Thyroid gland (tissue), 4 donors: ENCODE measurements around the gene MDGA2. TPM values are rescaled to one million over a fixed set of nuclear protein-coding genes. Genes with fewer than 3 reads are reported as not detected.
"Not testable (repeated sequence)": the region's sequence is repeated elsewhere in the genome, so short reads cannot be mapped to it uniquely, and the experiment has no call there.

Experiments used
- DNase-seq, 2 donors: peaks; one replicate each; pipeline ENCODE4 v3.0.0-alpha.2; 2019
- H3K27ac ChIP-seq, 3 donors: fragments of 200-600 bp; sonication (generic); 1 replicate in 2 of 3; 2 replicates in 1 of 3; pipeline ENCODE4 v1.5.1; 2016 to 2019; ENCODE audit warnings: mild to moderate bottlenecking in 1 of 3, moderate library complexity in 1 of 3
- H3K27me3 ChIP-seq: fragments of 200-600 bp; sonication (generic); one replicate; pipeline ENCODE4 v1.5.1; 2019
- H3K36me3 ChIP-seq, 2 donors: fragments of 200-600 bp; sonication (generic); one replicate each; pipeline ENCODE4 v1.5.1; 2016 to 2019
- H3K4me1 ChIP-seq, 2 donors: fragments of 200-600 bp; sonication (generic); one replicate each; pipeline ENCODE4 v1.5.1; 2017 to 2019
- H3K4me3 ChIP-seq, 3 donors: fragments of 200-600 bp; sonication (generic); replicated peaks in 1 of 3; 1 replicate in 2 of 3; 2 replicates in 1 of 3; pipeline ENCODE4 v1.5.1; 2016; ENCODE audit warnings: mild to moderate bottlenecking in 1 of 3
- H3K9me3 ChIP-seq: fragments of 200-600 bp; sonication (generic); one replicate; pipeline ENCODE4 v1.5.1; 2017
- POLR2A ChIP-seq, 2 donors: fragments of 450-650 bp; IDR thresholded peaks; one replicate each; pipeline ENCODE4 v1.6.1; 2017; ENCODE audit warnings: antibody characterized with exemption in 2 of 2, mild to moderate bottlenecking in 2 of 2, moderate library complexity in 1 of 2
- WGBS, 2 donors: methylation state at CpG; one replicate each; pipeline ENCODE4 v1.1.5; 2017; 5-methylcytosine and 5-hydroxymethylcytosine counted together
- intact Hi-C: fragments of 100-400 bp; cut with DNase I; formaldehyde crosslinking; loops from one replicate; pipeline ENCODE4 v1.15.1; 2023
- total RNA-seq, 4 donors: library from RNA; depleted of rRNA; stranded (reverse); fragments of >200 nt; gene quantifications; one replicate each; pipeline ENCODE4 v1.2.3, GENCODE V29; 2016
- TF ChIP-seq, protein P1 (sequence below), 6 experiments: fragments of 200-600 bp in 3 of 6; fragments of 450-650 bp in 3 of 6; sonication (generic) in 3 of 6; IDR thresholded peaks; one replicate each; pipeline ENCODE4 v1.5.1; 2016 to 2019; ENCODE audit warnings: antibody characterized with exemption in 6 of 6, mild to moderate bottlenecking in 2 of 6, inconsistent platforms in 1 of 6, moderate library complexity in 1 of 6

MDGA2 gene
- total RNA-seq, 4 donors from 2014 or later: not detected

DNA sequence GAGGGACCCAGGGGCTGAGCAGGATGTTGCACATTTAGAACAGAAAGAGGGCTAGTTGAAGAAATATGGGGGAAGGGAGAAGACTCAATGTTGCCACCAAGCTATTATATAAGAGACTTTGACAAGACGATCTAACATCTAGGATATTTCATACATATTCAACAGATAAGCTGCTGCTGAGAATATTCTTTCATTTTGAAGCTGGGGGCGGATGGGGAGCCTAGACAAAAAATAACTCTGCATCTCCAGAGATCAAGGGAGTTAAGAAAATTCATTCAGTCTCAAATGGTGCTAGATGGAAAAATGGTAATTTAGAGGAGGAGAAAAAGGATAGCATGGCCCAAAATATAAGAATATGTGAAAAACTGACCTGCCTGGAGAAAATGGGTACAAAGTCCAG, 415.6 kb downstream of the MDGA2 start:
- intact Hi-C loops: no loop called here
- Histone ChIP-seq H3K9me3 (no peaks in the 10 kb centered on the region), H3K36me3 (no peaks in the 10 kb centered on the region), H3K27ac (no peak overlapping the region), H3K27me3 (no peaks in the 10 kb centered on the region), H3K4me1 (no peaks in the 10 kb centered on the region), H3K4me3 (no peak overlapping the region)
- TF ChIP-seq, protein P1, sequence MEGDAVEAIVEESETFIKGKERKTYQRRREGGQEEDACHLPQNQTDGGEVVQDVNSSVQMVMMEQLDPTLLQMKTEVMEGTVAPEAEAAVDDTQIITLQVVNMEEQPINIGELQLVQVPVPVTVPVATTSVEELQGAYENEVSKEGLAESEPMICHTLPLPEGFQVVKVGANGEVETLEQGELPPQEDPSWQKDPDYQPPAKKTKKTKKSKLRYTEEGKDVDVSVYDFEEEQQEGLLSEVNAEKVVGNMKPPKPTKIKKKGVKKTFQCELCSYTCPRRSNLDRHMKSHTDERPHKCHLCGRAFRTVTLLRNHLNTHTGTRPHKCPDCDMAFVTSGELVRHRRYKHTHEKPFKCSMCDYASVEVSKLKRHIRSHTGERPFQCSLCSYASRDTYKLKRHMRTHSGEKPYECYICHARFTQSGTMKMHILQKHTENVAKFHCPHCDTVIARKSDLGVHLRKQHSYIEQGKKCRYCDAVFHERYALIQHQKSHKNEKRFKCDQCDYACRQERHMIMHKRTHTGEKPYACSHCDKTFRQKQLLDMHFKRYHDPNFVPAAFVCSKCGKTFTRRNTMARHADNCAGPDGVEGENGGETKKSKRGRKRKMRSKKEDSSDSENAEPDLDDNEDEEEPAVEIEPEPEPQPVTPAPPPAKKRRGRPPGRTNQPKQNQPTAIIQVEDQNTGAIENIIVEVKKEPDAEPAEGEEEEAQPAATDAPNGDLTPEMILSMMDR (IDR thresholded peaks at IDR 0.05): no peak
- no peak for TF ChIP-seq POLR2A (IDR thresholded peaks at IDR 0.05)
- DNase-seq: no peak
- WGBS, 2 donors: 61 to 75% methylated on average over 2 of the region's 2 CpGs

DNA sequence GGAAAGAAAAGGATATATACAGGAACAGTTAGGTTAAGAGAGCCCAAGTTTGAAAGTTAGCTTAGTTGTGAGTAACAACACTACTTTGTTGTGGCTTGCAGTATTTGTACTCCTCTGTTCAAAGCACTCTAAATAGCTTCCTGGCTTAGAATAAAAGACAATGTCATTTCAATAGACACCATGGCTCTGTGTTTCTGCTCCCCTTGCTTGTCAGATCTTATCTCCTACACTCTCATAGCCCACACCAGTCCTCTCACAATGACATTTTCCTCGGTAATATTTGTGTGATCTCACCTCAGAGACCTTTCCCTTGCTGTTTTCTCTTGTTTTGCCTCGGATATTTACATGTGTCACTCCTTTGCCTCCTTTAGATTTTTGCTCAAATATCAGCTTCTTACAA, 418.4 kb downstream of the MDGA2 start:
- Histone ChIP-seq H3K27ac (no peak overlapping the region), H3K27me3 (no peaks in the 10 kb centered on the region), H3K4me1 (no peaks in the 10 kb centered on the region), H3K9me3 (no peaks in the 10 kb centered on the region), H3K36me3 (no peaks in the 10 kb centered on the region), H3K4me3 (no peak overlapping the region)
- intact Hi-C loops: no loop called here
- 40 to 46% methylated on average over 2 of the region's 2 CpGs for WGBS, 2 donors
- DNase-seq: no peak
- TF ChIP-seq POLR2A (IDR thresholded peaks at IDR 0.05): no peak
- TF ChIP-seq, protein P1 (IDR thresholded peaks at IDR 0.05): no peak

DNA sequence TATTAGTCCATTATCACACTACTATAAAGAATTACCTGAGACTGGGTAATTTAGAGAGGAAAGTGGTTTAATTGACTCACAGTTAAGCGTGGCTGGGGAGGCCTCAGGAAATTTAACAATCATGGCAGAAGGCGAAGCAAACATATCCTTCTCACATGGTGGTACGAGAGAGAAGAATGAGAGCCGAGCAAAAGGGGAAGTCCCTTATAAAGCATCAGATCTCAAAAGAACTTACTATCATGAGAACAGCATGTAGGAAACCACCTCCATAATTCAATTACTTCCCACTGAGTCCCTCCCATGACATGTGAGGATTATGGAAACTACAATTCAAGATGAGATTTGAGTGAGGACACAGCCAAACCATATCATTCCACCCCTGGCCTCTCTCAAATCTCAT, 422.6 kb downstream of the MDGA2 start:
- Histone ChIP-seq H3K27me3 (no peaks in the 10 kb centered on the region), H3K4me1 (no peaks in the 10 kb centered on the region), H3K4me3 (no peak overlapping the region), H3K36me3 (no peaks in the 10 kb centered on the region), H3K9me3 (no peaks in the 10 kb centered on the region), H3K27ac (no peak overlapping the region)
- TF ChIP-seq, protein P1 (IDR thresholded peaks at IDR 0.05): no peak
- no peak for TF ChIP-seq POLR2A (IDR thresholded peaks at IDR 0.05)
- DNase-seq: no peak
- intact Hi-C loops: no loop called here
- 77 to 85% methylated on average over 4 of the region's 4 CpGs for WGBS, 2 donors

DNA sequence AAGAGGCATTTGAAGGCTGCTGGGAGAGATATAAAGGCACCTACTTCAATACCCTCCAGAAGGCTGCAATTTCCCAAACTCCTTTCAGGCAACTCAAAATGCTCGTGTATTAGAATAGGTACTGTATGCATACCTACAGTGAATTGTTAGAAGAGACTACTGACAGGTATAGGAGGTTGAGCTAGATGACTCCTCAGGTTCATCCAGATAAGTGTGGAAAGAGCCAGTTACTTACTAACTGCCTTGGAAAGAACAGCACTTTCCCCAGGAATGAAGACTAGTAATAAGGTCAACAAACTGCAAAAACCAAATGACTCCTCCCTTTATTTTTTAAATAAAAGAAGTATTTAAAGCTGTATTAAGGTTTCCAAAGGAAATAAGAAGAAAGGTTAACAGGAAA, 429.0 kb downstream of the MDGA2 start:
- no peak for DNase-seq
- H3K27me3 ChIP-seq: no peaks in the 10 kb centered on the region
- no peak overlapping the region for H3K27ac ChIP-seq
- intact Hi-C loops: no loop called here
- no peaks in the 10 kb centered on the region for H3K9me3 ChIP-seq
- TF ChIP-seq, protein P1 (IDR thresholded peaks at IDR 0.05): no peak
- TF ChIP-seq POLR2A (IDR thresholded peaks at IDR 0.05): no peak
- H3K4me1 ChIP-seq: no peaks in the 10 kb centered on the region
- WGBS, 2 donors: 63 to 72% methylated on average over 1 of the region's 1 CpG
- no peaks in the 10 kb centered on the region for H3K36me3 ChIP-seq
- H3K4me3 ChIP-seq: no peak overlapping the region

DNA sequence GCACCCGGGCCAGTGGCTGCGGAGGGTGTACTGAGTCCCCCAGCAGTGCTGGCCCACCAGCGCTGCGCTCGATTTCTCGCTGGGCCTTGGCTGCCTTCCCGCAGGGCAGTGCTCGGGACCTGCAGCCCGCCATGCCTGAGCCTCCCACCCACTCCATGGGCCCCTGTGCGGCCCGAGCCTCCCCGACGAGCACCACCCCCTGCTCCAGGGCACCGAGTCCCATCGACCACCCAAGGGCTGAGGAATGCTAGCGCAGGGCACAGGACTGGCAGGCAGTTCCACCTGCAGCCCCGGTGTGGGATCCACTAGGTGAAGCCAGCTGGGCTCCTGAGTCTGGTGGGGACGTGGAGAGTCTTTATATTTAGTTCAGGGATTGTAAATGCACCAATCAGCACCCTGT, 432.8 kb downstream of the MDGA2 start:
- H3K27me3 ChIP-seq: not testable (repeated sequence)

More for the DNA sequence above, 432.8 kb downstream of the MDGA2 start:
- intact Hi-C loops, H3K4me1 ChIP-seq, H3K4me3 ChIP-seq, H3K36me3 ChIP-seq, H3K9me3 ChIP-seq, DNase-seq, H3K27ac ChIP-seq: not testable (repeated sequence)
- WGBS, 2 donors: 70 to 81% methylated on average over 2 to 6 of the region's 18 CpGs
